ENCODE results near the gene CPN1. TPM values are rescaled to one million over a fixed set of nuclear protein-coding genes. Genes with fewer than 3 reads are reported as not detected.

CPN1 gene
- total RNA-seq, 1 experiment from 2014 or later: 24.9 TPM

- ChIA-PET POLR2A (no interaction called here), CTCF (interaction anchor here (0.6 kb wide), 1 partner anchor 268 kb away, joined by 5 read pairs; no protein-coding TSS in a partner anchor)
- no peak overlapping the region for H3K27ac Mint-ChIP-seq (ENCODE audit: unreplicated experiment)
- intact Hi-C loops (cut with micrococcal nuclease; ENCODE audit: unreplicated experiment): no loop called here
- no peaks in the 10 kb centered on the region for H3K36me3 Mint-ChIP-seq (ENCODE audit: insufficient read depth, unreplicated experiment)
- Histone ChIP-seq H3K36me3 (ENCODE audit: control insufficient read depth, insufficient read depth, low read length) (no peaks in the 10 kb centered on the region), H3K4me1 (peaks cover 11% of the 10 kb centered on the region), H3K4me3 (ENCODE audit: low read depth, low read length) (no peak overlapping the region), H3K9me3 (no peaks in the 10 kb centered on the region), H3K27me3 (replicated peaks; ENCODE audit: control insufficient read depth, insufficient read depth, low read length) (no peaks in the 10 kb centered on the region)
- H3K4me1 Mint-ChIP-seq (ENCODE audit: low read depth, unreplicated experiment): peaks cover 17% of the 10 kb centered on the region
- H3K9me3 Mint-ChIP-seq (ENCODE audit: unreplicated experiment): no peaks in the 10 kb centered on the region
- H3K27me3 Mint-ChIP-seq (ENCODE audit: insufficient read depth, unreplicated experiment): no peaks in the 10 kb centered on the region
- DNase-seq: no peak
- BruUV-seq (replicated peaks): no TSS peak
- no peak for TF ChIP-seq CTCF (IDR thresholded peaks at IDR 0.05; ENCODE audit: insufficient read depth in 1 of 2, low read depth in 1 of 2, low read length in 1 of 2, severe bottlenecking in 1 of 2, unreplicated experiment in 1 of 2)
- no peak overlapping the region for H3K4me3 Mint-ChIP-seq (ENCODE audit: unreplicated experiment)
Measured at GRCh38 chr10:100004805-100005510, 76.7 kb downstream of the CPN1 start.

GRCh38 chr10:100000109-100000644, 81.5 kb downstream of the CPN1 start:
- no peak overlapping the region for H3K4me3 ChIP-seq (ENCODE audit: low read depth, low read length)
- no peaks in the 10 kb centered on the region for H3K27me3 ChIP-seq (replicated peaks; ENCODE audit: control insufficient read depth, insufficient read depth, low read length)
- H3K4me1 ChIP-seq: 0 out of 2 replicates have a peak, but pooled peaks cover 6% of the 10 kb centered on the region
- no peaks in the 10 kb centered on the region for H3K36me3 ChIP-seq (ENCODE audit: control insufficient read depth, insufficient read depth, low read length)
- peaks cover 5% of the 10 kb centered on the region for H3K36me3 Mint-ChIP-seq (ENCODE audit: insufficient read depth, unreplicated experiment)
- POLR2A ChIA-PET: no interaction called here
- intact Hi-C loops (cut with micrococcal nuclease; ENCODE audit: unreplicated experiment): no loop called here
- no TSS peak for BruUV-seq (replicated peaks)
- H3K27ac Mint-ChIP-seq (ENCODE audit: unreplicated experiment): no peak overlapping the region
- H3K4me3 Mint-ChIP-seq (ENCODE audit: unreplicated experiment): no peak overlapping the region
- no peak for DNase-seq
- H3K27me3 Mint-ChIP-seq (ENCODE audit: insufficient read depth, unreplicated experiment): no peaks in the 10 kb centered on the region
- no peak for TF ChIP-seq CTCF (IDR thresholded peaks at IDR 0.05; ENCODE audit: insufficient read depth in 1 of 2, low read depth in 1 of 2, low read length in 1 of 2, severe bottlenecking in 1 of 2, unreplicated experiment in 1 of 2)
- CTCF ChIA-PET: no interaction called here
- peaks cover 8% of the 10 kb centered on the region for H3K4me1 Mint-ChIP-seq (ENCODE audit: low read depth, unreplicated experiment)
- H3K9me3 Mint-ChIP-seq (ENCODE audit: unreplicated experiment): no peaks in the 10 kb centered on the region
- no peaks in the 10 kb centered on the region for H3K9me3 ChIP-seq

GRCh38 chr10:99999319-100000108, 82.2 kb downstream of the CPN1 start:
- no TSS peak for BruUV-seq (replicated peaks)
- Mint-ChIP-seq H3K4me3 (ENCODE audit: unreplicated experiment) (no peak overlapping the region), H3K4me1 (ENCODE audit: low read depth, unreplicated experiment) (peaks cover 8% of the 10 kb centered on the region)

More at GRCh38 chr10:99999319-100000108, 82.2 kb downstream of the CPN1 start:
- CTCF ChIA-PET: interaction anchor here (1.1 kb wide), 1 partner anchor 10 kb away, joined by 5 read pairs; the partner anchor contains the start of gene DNMBP
- H3K36me3 Mint-ChIP-seq (ENCODE audit: insufficient read depth, unreplicated experiment): peaks cover 6% of the 10 kb centered on the region
- H3K36me3 ChIP-seq (ENCODE audit: control insufficient read depth, insufficient read depth, low read length): no peaks in the 10 kb centered on the region
- 0 out of 2 replicates have a peak, but pooled peaks cover 6% of the 10 kb centered on the region for H3K4me1 ChIP-seq
- intact Hi-C loops (cut with micrococcal nuclease; ENCODE audit: unreplicated experiment): no loop called here
- no peaks in the 10 kb centered on the region for H3K9me3 ChIP-seq
- no peak for DNase-seq
- TF ChIP-seq CTCF (IDR thresholded peaks at IDR 0.05; ENCODE audit: insufficient read depth in 1 of 2, low read depth in 1 of 2, low read length in 1 of 2, severe bottlenecking in 1 of 2, unreplicated experiment in 1 of 2): no peak
- H3K27me3 Mint-ChIP-seq (ENCODE audit: insufficient read depth, unreplicated experiment): no peaks in the 10 kb centered on the region
- no peak overlapping the region for H3K27ac Mint-ChIP-seq (ENCODE audit: unreplicated experiment)
- POLR2A ChIA-PET: no interaction called here
- no peak overlapping the region for H3K4me3 ChIP-seq (ENCODE audit: low read depth, low read length)
- no peaks in the 10 kb centered on the region for H3K27me3 ChIP-seq (replicated peaks; ENCODE audit: control insufficient read depth, insufficient read depth, low read length)
- H3K9me3 Mint-ChIP-seq (ENCODE audit: unreplicated experiment): no peaks in the 10 kb centered on the region

All from Caco-2 (cell line).